ENCODE data around the gene CMKLR1.

CMKLR1 gene

DNA sequence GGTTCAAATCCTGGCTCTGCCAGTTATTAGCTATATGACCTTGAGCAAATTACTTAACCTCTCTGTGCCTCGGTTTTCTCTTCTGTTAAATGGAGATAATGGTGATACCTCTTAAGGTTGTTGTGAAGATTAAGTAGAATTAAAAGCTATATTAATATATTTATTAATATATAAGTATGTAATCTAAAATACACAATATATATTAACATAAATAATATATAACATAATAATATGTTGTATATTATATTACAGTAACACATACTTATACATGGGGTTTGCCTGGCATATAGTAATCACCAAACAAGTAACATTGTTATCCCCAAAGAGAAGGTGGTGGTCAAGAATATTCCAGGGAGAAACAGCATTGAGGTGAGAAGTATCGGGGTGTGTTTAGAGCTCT lies 92.0 kb downstream of the CMKLR1 start:
- no peaks in the 10 kb centered on the region for H4K20me1 ChIP-seq (ENCODE audit: insufficient read depth, low read length)

DNA sequence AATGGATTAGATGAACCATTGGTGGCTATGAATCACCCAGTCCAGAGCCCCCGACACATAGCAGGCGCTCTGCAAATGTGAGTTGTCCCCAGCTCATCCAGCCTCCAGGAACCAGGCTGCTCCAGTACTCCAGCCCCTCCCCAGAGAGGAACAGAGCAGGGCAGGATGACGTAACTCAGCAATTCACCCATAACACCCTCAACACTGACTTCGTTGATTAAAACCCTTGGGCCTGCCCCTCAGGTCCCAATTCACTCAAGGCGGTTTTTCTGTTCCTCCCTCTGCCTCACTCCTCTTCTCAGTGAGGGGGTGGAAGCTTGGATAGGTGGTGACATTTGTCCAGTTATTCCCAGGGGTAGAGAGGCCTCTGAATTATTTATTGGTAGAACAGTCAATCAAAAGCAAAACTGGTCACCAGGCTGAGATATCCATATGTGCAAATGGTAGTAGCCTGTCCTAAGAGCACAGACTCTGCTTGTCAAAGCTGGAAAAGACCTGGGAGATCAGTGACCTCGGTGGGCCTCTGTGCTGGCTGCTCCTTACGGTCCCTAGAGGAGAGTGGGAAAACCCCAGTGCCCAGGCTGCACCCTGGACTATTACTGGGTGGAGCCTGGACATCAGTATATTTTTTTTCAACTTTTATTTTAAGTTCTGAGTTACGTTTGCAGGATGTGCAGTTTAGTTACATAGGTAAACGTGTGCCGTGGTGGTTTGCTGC lies 97.0 kb downstream of the CMKLR1 start:
- Histone ChIP-seq H3K4me1 (ENCODE audit: low read length) (no peaks in the 10 kb centered on the region), H4K20me1 (ENCODE audit: insufficient read depth, low read length) (no peaks in the 10 kb centered on the region), H3K27me3 (replicated peaks; ENCODE audit: insufficient read depth, low read length) (no peaks in the 10 kb centered on the region; the same call in 1 of the 2 replicates), H3K4me3 (ENCODE audit: low read length) (no peak overlapping the region), H3K4me2 (ENCODE audit: low read depth, low read length) (no peak overlapping the region), H3K9me3 (replicated peaks; ENCODE audit: insufficient read depth, low read length) (no peaks in the 10 kb centered on the region), H2AFZ (ENCODE audit: low read length) (no peak overlapping the region), H3F3A (ENCODE audit: insufficient read depth, low read length) (no peaks in the 10 kb centered on the region), H3K9me2 (replicated peaks; ENCODE audit: insufficient read depth, low read length) (no peaks in the 10 kb centered on the region), H3K9ac (ENCODE audit: low read length) (no peak overlapping the region), H3K27ac (ENCODE audit: low read length) (no peak overlapping the region), H3K79me2 (ENCODE audit: low read length) (no peaks in the 10 kb centered on the region), H3K36me3 (replicated peaks; ENCODE audit: insufficient read depth, low read length) (no peaks in the 10 kb centered on the region)
- TF ChIP-seq, protein P1, sequence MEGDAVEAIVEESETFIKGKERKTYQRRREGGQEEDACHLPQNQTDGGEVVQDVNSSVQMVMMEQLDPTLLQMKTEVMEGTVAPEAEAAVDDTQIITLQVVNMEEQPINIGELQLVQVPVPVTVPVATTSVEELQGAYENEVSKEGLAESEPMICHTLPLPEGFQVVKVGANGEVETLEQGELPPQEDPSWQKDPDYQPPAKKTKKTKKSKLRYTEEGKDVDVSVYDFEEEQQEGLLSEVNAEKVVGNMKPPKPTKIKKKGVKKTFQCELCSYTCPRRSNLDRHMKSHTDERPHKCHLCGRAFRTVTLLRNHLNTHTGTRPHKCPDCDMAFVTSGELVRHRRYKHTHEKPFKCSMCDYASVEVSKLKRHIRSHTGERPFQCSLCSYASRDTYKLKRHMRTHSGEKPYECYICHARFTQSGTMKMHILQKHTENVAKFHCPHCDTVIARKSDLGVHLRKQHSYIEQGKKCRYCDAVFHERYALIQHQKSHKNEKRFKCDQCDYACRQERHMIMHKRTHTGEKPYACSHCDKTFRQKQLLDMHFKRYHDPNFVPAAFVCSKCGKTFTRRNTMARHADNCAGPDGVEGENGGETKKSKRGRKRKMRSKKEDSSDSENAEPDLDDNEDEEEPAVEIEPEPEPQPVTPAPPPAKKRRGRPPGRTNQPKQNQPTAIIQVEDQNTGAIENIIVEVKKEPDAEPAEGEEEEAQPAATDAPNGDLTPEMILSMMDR (IDR thresholded peaks at IDR 0.05; ENCODE audit: low read length) = no peak
- TF ChIP-seq EZH2 (optimal IDR thresholded peaks at IDR 0.05; ENCODE audit: low read depth, low read length) (no peak), EZH2phosphoT487 (IDR thresholded peaks at IDR 0.05; ENCODE audit: low read length) (no peak)
- DNase-seq = no peak

More for the DNA sequence above, 92.0 kb downstream of the CMKLR1 start:
- H3F3A ChIP-seq (ENCODE audit: insufficient read depth, low read length) = no peaks in the 10 kb centered on the region
- H3K9me2 ChIP-seq (replicated peaks; ENCODE audit: insufficient read depth, low read length) = no peaks in the 10 kb centered on the region
- no peak overlapping the region for H3K9ac ChIP-seq (ENCODE audit: low read length)
- no peaks in the 10 kb centered on the region for H3K27me3 ChIP-seq (replicated peaks; ENCODE audit: insufficient read depth, low read length)
- H3K36me3 ChIP-seq (replicated peaks; ENCODE audit: insufficient read depth, low read length) = no peaks in the 10 kb centered on the region
- H3K4me1 ChIP-seq (ENCODE audit: low read length) = no peaks in the 10 kb centered on the region
- no peaks in the 10 kb centered on the region for H3K79me2 ChIP-seq (ENCODE audit: low read length)
- no peaks in the 10 kb centered on the region for H3K9me3 ChIP-seq (replicated peaks; ENCODE audit: insufficient read depth, low read length)
- H3K4me2 ChIP-seq (ENCODE audit: low read depth, low read length) = no peak overlapping the region
- no peak overlapping the region for H3K4me3 ChIP-seq (ENCODE audit: low read length)
- no peak overlapping the region for H3K27ac ChIP-seq (ENCODE audit: low read length)
- no peak overlapping the region for H2AFZ ChIP-seq (ENCODE audit: low read length)
- no peak for TF ChIP-seq EZH2 (optimal IDR thresholded peaks at IDR 0.05; ENCODE audit: low read depth, low read length)
- TF ChIP-seq, protein P1 (IDR thresholded peaks at IDR 0.05; ENCODE audit: low read length) = no peak
- no peak for TF ChIP-seq EZH2phosphoT487 (IDR thresholded peaks at IDR 0.05; ENCODE audit: low read length)
- no peak for DNase-seq

DNA sequence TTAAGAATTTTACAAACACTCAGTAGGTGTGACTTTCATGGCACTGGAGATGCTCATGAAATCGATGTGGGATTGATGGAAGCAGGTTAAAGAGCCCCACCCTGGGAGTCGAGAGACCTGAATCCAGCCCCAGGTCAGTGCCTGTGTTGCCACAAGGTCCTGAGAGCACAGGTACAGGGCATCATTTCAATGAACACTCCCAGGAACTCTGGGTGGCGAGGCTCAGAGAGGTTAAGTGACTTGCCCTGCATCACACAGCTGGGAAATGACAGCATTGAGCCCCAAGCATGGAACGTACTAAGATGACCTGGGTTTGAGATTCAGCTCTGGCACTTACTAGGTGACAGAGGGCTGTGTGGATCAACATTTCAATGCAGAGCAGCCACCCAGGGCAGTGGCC lies 98.2 kb downstream of the CMKLR1 start:
- no peak for TF ChIP-seq EZH2phosphoT487 (IDR thresholded peaks at IDR 0.05; ENCODE audit: low read length)
- TF ChIP-seq, protein P1 (IDR thresholded peaks at IDR 0.05; ENCODE audit: low read length) = no peak
- no peak for TF ChIP-seq EZH2 (optimal IDR thresholded peaks at IDR 0.05; ENCODE audit: low read depth, low read length)
- H3K36me3 ChIP-seq (replicated peaks; ENCODE audit: insufficient read depth, low read length) = no peaks in the 10 kb centered on the region
- no peaks in the 10 kb centered on the region for H3K4me1 ChIP-seq (ENCODE audit: low read length)
- no peaks in the 10 kb centered on the region; the same call in 1 of the 2 replicates for H3K27me3 ChIP-seq (replicated peaks; ENCODE audit: insufficient read depth, low read length)
- H3K79me2 ChIP-seq (ENCODE audit: low read length) = no peaks in the 10 kb centered on the region
- H3K27ac ChIP-seq (ENCODE audit: low read length) = no peak overlapping the region
- no peak for DNase-seq
- no peak overlapping the region for H3K4me3 ChIP-seq (ENCODE audit: low read length)
- no peaks in the 10 kb centered on the region for H3K9me2 ChIP-seq (replicated peaks; ENCODE audit: insufficient read depth, low read length)
- H4K20me1 ChIP-seq (ENCODE audit: insufficient read depth, low read length) = no peaks in the 10 kb centered on the region
- no peaks in the 10 kb centered on the region for H3F3A ChIP-seq (ENCODE audit: insufficient read depth, low read length)
- no peak overlapping the region for H2AFZ ChIP-seq (ENCODE audit: low read length)
- H3K9me3 ChIP-seq (replicated peaks; ENCODE audit: insufficient read depth, low read length) = no peaks in the 10 kb centered on the region
- H3K9ac ChIP-seq (ENCODE audit: low read length) = no peak overlapping the region
- no peak overlapping the region for H3K4me2 ChIP-seq (ENCODE audit: low read depth, low read length)

Measured in MM.1S (cell line).